CD4-positive, alpha-beta T cell treated with Interleukin-6 for 4 hours (primary cell): ENCODE measurements around the gene DNM3.
"Not testable (repeated sequence)": the region's sequence is repeated elsewhere in the genome, so short reads cannot be mapped to it uniquely, and the experiment has no call there.

ENCODE experiments used
- DNase-seq: peaks from one replicate; pipeline ENCODE4 v3.0.0-alpha.2; 2020; ENCODE audit warnings: mixed read lengths

Gene DNM3

GRCh38 chr1:171985639-171986038, 144.3 kb downstream of the DNM3 start:
- DNase-seq: no peak

DNA sequence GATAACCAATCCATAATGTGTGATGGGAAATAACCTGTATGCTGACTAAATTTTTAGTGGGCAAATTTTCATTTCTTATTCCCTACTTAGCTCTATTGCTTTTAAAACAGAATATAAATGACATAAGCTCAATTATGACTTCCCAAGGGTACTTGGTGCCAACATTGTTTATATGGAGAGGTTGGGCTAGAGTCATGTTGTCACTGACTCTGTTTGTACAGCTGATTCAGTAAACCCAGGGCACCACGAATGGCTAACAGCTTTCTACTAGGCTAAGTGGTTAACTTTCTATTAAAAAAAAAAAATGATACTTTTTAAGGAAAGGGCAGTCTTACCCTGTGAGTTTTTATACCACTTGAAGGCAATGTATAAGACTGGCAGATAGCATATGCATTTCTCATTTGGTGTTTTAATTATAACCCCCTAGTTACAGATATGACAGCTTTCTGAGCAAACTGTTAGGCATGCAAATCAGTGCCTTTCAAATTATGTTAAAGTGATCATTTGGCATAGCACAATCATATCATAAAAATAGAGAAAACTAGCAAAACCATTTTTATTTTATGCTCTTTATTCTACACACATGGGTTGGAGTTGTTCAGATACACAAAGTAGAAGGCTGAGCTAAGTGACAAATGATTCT, 147.1 kb downstream of the DNM3 start:
- DNase-seq: no peak

DNA sequence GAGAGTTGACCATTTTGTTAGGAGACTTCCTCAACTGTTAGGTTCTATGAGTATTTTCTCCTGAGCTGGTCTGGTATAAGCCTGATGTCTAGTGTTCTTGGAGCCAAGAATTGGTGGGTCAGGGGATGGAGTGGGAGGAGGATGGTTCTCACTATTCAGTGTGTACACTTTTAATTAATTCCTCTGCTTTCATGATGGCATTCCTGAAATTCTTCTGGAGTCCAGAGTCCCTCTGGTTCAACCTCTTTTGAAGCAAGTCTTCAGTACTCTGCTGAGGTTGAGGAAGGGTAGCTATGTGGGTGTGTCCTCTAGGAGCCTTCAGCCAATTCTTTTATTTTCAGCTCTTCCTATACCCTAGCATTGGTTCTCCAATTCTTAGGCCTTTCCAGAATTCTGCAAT, 149.1 kb downstream of the DNM3 start:
- no peak for DNase-seq

DNA sequence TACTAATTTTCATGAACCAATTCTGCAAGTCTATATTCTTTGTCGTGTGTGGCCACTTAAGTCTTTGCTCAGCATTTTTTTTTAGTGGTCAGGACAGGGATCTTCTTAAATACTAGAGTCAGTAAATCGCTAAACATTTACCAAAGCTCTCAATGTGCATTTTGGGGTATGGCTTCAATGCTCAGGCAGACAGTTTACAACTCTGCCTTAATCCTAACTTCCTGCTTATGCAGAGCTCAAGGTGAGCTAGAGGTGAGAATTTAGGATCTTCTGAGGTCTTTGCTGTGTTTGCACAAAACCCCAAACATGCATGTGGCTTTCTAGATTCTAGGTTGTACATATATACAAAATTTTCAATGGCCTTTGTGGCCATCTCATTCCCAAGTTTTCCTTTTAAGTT, 153.0 kb downstream of the DNM3 start:
- DNase-seq: no peak

DNA sequence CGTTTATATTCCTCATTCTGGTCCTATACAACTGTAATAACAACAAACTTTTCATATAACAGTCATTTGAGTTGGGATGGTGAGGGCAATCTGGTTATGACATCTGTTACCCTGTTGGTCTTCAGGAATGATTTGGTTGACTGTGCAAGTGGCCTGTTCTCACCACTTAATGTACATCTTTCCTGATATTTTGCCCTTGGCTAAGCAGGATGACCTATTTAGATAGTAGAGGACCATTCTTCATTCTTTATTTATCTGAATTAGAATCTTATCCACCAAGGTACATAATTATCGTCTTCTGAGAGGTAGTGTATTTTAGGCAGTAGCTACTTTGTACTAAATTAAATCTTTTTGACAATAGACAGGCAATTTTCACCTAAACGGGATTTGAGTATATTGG, 154.3 kb downstream of the DNM3 start:
- DNase-seq: no peak

DNA sequence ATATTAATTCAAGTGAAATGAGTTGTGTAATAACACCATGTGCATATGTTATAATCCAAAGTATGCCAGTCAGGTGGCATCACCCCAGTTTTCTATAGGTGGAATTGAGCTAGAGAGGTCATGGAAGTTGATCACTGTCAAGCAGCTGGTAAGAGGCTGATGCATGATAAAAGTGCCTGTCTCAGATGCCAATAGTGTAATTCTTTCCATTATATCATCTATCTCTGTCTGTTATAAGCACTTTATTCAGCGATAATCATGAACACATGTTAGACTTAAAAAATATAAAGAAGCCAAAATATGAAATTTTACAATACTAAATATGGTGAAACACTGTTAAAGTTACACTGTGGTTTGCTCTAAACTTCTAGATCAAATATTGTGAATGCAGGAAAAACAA, 156.6 kb downstream of the DNM3 start:
- no peak for DNase-seq

GRCh38 chr1:171998711-171999110, 157.4 kb downstream of the DNM3 start:
- DNase-seq: no peak

GRCh38 chr1:171999756-172000155, 158.5 kb downstream of the DNM3 start:
- no peak for DNase-seq

DNA sequence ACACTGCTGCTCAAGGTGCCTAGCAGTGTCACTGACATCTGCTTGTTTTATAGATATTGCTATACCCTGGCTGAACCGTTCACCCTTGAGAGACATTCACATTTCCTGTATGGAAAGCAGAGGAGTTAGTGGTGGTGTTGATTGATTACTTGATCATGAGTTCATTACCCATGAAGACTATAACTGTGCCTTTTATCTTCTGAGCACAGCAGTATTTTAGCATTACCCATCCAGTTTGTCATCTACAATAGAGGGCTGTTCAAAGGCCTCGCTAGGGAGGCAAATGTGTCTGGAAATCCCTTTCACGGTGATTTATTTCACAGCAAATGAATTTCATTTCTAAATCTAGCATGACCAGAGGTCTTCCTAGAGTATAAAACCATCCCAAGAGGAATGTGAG, 160.0 kb downstream of the DNM3 start:
- no peak for DNase-seq

GRCh38 chr1:172002725-172003345, 161.5 kb downstream of the DNM3 start:
- peak; percentile 34 for DNase-seq

GRCh38 chr1:172003766-172004530, 162.7 kb downstream of the DNM3 start:
- no peak for DNase-seq

GRCh38 chr1:172004671-172005070, 163.4 kb downstream of the DNM3 start:
- no peak for DNase-seq

- no peak for DNase-seq
These were observed 164.6 kb downstream of the DNM3 start for GRCh38 chr1:172005856-172006255.

DNA sequence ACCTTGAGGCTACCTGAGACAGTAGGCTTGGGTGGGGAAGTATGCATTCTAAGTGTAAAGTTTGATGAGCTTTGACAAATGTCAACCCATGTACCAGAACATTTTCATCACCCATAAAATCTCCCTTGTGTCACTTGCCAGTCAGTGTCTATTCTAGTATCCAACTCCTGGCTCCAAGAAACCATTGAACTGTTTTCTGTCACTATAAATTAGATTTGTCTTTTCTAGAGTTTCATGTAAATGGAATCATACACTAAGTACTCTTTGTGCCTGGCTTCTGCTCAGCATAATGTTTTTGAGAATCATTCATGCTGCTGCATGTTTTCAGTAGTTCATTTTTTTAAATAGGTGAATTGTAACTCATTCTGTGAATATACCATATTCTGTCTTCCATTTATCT, 165.4 kb downstream of the DNM3 start:
- no peak for DNase-seq

DNA sequence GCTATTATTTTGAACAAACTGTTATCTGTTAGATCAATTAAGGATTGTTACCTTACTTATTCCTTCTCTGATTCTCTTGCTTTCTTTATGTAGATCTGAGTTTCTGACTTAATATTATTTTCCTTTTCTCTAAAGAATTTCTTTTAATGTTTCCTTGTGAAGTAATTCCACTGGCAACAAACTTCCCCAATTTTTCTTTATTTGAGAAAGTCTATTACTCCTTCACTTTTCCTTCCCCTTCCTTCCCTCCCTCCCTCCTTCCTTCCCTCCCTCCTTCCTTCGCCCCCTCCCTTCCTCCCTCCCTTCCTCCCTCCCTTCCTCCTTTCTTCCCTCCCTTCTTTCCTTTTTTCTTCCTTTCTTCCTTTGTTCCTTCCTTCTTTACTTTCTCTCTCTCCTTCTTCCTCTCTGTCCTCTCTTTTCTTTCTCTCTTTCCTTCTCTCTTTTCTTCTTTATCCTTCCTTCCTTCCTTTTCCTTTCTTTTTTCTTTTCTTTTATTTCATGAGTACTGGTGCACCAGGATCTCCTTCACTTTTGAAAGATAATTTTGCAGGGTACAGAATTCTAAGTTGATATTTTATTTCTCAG, 177.5 kb downstream of the DNM3 start:
- no peak for DNase-seq

DNA sequence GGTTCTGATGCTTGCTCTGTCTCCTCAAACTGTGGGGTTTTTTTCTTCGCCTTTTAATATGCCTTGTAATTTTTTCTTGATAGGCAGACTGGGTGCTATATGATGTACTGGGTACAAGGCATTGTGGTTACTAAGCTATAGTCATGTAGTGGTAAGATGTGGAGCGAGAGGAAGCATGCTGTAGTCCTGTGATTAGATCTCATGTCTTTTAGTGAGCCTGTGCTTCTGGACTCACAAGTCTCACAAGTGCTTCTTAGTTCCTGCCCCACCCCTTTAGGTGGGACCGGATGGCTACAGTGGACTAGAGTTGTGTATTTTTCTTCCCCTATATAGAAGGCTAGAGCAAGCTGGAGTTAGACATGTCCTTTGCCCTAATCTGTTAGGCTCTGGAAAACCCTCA, 178.7 kb downstream of the DNM3 start:
- DNase-seq: no peak

GRCh38 chr1:172024516-172024915, 183.2 kb downstream of the DNM3 start:
- DNase-seq: no peak

- not testable (repeated sequence) for DNase-seq
These were observed 183.8 kb downstream of the DNM3 start for GRCh38 chr1:172024944-172025738.

- DNase-seq: no peak
These were observed 199.2 kb downstream of the DNM3 start for GRCh38 chr1:172040466-172040865.

- no peak for DNase-seq
These were observed 199.8 kb downstream of the DNM3 start for GRCh38 chr1:172041102-172041501.

DNA sequence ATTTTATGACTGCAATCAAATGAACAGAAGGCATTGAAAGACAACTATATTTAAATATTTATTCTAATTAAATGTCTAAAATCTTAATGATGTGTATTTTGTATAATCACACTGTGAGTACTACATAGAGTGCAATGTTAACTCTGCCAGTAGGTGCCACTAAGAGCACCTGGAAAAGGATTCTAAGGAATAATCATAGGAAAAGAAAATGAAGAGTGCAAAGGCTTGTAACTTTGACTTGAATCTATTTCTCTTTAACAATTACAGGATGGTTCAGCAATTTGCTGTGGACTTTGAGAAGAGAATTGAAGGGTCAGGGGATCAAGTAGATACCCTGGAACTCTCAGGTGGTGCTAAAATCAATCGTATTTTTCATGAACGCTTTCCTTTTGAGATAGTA, 200.4 kb downstream of the DNM3 start:
- DNase-seq: no peak

- no peak for DNase-seq
These were observed 202.6 kb downstream of the DNM3 start for GRCh38 chr1:172043900-172044299.

DNA sequence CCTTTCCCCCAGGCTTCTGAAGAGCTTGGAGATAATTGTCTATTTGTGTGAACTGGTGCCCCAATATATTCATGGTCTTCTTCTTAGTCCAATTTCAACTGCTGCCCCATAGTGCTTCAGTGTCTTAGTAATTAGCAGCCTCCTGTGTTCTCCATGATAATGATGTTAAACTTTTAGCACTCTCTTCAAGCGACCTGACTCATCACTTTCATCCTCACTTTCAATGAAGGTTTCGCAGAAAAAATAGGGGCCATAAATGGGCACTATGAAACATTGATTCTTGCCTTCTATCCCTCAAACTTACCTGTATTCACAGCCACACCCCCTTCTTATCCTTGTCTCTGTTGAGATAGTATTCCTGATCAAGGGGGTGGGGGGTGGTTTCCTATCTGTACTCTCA, 210.6 kb downstream of the DNM3 start:
- no peak for DNase-seq
